A204.1 (cell line): ENCODE data around the gene USP34.
"Not testable (repeated sequence)": the region's sequence is repeated elsewhere in the genome, so short reads cannot be mapped to it uniquely, and the experiment has no call there.

ENCODE experiments used
- FAIRE-seq: peaks from 2 replicates; lab custom pipeline; 2012; peaks lifted over from hg19 to GRCh38; lab: Jason Lieb, UNC

Gene USP34

DNA sequence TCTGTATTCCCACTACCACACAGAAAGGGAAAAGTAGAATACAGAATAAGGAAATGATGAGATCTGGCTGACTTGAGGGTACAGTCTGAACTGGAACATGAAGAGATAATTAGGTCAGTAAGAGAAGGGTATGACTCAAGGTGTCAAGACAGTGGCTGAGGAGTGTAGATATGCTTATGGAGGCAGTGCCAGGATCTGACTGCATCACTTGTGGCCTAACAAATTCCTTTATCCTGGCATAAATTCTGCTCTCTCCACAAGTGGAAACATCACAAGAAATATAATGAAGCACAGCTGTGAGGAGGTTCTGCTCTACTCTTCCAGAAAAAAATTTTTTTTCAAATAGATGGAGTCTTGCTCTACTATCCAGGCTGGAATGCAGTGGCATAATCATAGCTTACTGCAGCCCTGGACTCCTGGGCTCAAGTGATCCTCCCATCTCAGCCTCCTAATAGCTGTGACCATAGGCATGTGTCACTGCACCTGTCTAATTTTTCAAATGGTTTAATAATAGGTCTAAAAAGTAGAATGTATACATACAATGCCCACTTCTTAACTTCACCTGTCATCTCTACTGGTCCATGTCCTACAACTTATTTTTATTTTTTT, 223.6 kb downstream of the USP34 start:
- FAIRE-seq = no peak

- no peak for FAIRE-seq
Measured at GRCh38 chr2:61244694-61245093, 226.2 kb downstream of the USP34 start.

- no peak for FAIRE-seq
Measured at GRCh38 chr2:61241266-61241665, 229.6 kb downstream of the USP34 start.

DNA sequence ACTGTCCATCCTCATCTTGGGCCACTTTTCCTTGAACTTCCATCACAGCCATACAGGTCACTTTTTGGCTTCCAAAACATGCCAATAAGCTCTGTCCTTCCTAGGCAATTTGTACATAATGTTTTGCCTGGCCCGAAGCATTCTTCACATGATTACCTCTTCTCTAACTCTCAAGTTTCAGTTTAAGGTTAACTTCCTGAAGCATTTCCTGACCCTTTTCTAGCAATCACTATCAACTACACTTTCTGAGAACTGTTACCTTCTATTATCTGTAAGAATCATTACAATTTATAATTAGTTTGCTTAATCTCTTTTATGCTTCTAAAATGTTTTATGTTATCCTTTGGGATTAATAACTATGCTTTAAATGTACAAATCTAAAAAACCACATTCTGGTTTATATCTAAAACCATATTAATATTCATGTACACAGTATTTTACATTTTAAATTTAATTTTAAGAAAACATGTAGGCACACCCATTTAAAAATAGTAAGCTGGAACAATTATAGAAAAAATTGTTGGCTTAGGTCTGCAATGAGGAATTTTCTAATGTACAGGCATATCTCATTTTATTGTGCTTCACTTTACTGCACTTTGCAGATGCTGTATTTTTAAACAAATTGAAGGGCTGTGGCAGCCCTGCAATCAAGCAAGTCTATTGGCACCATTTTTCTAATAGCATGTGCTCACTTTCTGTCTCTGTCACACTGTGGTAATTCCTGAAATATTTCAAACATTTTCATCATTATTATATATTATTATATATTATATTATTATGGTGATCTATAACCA, 232.5 kb downstream of the USP34 start:
- no peak for FAIRE-seq

- no peak for FAIRE-seq
Measured at GRCh38 chr2:61235716-61236115, 235.2 kb downstream of the USP34 start.

DNA sequence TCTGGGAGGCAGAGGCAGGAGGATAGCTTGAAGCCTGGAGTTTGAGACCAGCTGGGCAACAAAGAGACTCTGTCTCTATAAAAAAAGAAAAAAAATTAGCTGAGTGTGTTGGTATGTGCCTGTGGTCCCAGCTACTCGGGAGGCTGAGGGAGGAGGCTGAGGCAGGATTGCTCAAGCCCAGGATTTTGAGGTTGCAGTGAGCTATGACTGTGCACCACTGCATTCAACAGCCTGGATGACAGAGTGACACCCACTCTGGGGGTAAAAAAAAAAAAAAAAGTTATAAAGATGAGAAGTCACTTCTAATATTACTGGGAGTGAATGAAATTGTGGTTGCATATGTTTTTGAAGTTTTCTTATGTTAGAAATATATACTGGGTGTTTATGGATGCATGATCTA, 237.3 kb downstream of the USP34 start:
- FAIRE-seq = no peak

GRCh38 chr2:61229936-61230335, 241.0 kb downstream of the USP34 start:
- no peak for FAIRE-seq

- FAIRE-seq = no peak
Measured at GRCh38 chr2:61222567-61222966, 248.3 kb downstream of the USP34 start.

GRCh38 chr2:61221819-61222218, 249.1 kb downstream of the USP34 start:
- no peak for FAIRE-seq

DNA sequence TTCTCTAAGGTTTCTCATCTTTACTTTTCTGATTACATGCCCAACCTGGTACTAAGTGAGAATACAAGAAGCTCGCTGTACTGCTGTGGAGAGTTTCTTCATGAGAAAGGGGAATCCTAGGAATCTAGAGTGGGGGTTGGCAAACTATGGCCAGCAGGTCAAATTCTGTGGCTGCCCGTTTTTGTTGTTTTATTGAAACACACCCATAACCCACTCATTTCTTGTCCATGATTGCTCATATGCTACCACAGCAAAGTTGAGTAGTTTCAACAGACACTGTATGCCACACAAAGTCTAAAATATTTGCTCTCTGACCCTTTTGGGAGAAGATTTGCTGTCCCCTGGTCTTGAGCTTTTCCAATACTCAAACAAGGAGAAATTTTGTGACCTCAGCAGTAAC, 250.1 kb downstream of the USP34 start:
- no peak for FAIRE-seq

GRCh38 chr2:61218817-61219170, 252.1 kb downstream of the USP34 start:
- no peak for FAIRE-seq

DNA sequence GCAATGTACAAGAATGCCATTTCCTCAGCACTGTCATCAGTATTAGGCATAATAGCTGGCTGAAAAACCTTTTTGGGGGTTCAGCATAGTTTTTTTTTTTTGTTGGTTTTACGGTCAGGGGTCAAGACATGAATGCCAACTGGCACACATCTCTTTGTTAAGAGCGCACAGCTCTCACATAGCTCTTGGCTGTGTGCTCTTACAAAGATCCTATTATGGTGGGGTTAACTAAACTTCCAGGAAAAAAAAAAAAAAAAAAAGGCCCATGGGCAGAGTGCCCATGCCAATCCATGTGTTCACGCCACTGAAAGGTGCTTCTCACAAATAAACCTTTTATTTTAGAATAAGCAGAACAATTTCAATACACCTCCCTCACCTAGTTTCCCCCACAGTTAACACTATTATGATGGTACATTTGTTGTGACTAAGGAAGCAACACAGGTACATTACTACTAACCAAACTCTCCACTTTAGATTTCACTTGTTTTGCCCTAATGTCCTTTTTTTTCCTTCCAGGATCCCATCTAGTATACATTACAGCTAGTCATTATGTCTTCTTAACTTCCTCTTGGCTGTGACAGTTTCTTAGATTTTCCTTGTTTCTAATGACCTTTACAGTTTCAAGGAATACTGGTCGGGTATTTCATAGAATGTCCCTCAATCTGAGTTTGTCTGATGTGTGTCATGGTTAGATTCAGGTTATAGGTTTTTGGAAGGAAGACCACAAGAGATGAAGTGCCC, 252.6 kb downstream of the USP34 start:
- FAIRE-seq = no peak

GRCh38 chr2:61214171-61214570, 256.7 kb downstream of the USP34 start:
- no peak for FAIRE-seq

DNA sequence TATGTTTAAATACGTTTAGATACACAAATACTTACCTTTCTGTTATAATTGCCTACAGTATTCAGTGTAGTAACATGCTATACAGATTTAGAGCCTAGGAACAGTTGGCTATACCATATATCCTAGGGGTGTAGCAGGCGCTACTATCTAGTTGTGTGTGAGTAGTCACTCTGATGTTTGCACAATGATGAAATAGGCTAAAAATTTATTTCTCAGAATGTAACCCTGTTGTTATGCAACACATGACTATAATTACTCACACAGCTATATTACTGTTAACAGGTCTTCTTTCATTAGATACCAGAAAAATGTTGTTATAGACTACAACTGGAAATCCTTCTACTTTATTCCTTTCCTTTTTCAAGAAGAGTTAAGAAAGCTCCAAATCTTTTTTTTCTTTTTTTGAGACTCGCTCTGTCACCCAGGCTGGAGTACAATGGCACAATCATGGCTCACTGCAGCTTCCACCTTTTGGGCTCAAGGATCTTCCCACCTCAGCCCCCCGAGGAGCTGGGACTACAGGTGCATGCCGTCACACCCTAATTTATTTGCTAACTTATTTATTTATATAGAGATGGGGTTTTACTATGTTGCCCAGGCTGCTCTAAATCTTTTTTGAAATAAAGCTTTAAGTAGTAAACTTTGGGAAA, 260.4 kb downstream of the USP34 start:
- FAIRE-seq = no peak

GRCh38 chr2:61205132-61205531, 265.8 kb downstream of the USP34 start:
- FAIRE-seq = no peak

GRCh38 chr2:61196671-61197070, 274.2 kb downstream of the USP34 start:
- no peak for FAIRE-seq

DNA sequence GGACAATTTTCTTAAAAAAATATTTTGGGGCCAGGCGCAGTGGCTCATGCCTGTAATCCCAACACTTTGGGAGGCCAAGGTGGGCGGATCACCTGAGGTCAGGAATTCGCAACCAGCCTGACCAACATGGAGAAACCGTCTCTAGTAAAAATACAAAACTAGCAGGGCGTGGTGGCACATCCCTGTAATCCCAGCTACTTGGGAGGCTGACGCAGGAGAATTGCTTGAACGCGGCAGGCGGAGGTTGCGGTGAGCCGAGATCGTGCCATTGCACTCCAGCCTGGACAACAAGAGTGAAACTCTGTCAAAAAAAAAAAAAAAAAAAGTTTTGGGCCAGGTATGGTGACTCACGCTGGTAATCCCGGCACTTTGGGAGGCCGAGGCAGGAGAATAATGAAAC, 276.2 kb downstream of the USP34 start:
- not testable (repeated sequence) for FAIRE-seq

DNA sequence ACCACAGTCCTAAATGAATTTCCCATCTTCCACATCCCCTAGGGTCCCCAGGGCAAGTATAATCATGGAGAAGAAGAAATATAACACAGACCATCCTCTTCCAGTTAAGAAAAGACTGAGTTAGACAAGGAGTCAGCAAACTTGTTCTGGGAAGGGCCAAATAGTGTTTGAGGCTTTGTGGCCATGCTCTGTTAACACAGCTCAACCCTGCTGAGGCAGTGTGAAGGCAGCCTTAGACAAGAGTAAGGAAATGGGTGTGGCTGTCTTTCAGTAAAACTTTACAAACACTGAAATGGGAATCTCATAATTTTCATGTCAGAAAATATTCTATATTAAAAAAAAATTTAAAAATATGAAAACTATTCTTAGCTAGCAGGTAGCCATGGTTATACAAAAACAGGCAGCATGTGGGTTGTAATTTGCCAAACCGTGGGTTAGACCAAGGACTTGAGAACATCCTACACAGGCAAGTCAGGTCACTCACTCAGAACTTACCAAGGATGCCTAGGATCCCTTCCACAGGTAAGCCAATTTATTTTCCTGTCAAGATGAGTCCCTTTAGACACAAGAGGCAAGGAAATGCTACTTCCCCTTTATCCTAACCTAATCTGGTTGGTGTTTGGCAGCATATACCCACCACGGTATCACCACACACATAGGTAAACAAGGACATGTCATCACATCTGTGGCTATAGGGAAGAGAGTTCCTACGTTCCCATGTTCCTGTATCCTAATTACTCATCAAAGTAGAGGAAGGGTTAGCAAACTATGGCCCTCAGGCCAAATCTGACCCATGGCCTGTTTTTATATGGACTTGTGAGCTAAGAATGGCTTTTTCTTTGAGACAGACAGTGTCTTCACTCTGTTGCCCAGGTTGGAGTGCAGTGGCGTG, 277.0 kb downstream of the USP34 start:
- no peak for FAIRE-seq

- no peak for FAIRE-seq
Measured at GRCh38 chr2:61187085-61187484, 283.8 kb downstream of the USP34 start.

DNA sequence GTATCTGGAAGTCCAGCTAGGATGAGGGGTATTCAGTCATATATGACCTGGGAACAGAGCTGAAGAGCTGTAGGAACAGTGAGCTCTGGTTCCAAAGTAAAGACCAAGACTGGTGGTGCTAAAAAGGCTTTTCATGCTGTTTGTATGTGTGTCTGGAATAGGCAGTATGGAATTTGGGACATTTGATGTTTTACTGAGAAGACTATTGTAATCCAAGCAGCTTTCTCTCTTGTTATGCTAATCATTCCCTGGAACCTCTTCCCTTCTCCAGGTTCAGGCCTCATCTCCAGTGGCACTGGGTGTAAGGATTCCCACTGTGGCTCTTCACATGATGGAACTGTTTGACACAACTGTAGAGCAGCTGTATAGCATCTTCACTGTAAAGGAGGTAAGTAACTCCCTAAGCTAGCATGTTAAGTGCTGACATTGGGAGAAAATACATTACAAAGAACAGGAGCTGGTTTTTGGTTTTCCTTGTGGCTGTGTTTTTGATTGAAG, 285.6 kb downstream of the USP34 start:
- FAIRE-seq = no peak

GRCh38 chr2:61184263-61184662, 286.6 kb downstream of the USP34 start:
- FAIRE-seq = no peak

GRCh38 chr2:61183795-61184194, 287.1 kb downstream of the USP34 start:
- FAIRE-seq = no peak
